ENCODE results near the gene PSMD9.

PSMD9 gene

GRCh38 chr12:121946313-121947025, 57.9 kb downstream of the PSMD9 start:
- H3K4me3 ChIP-seq (ENCODE audit: low read length): no peak overlapping the region
- TF ChIP-seq CTCF (conservative IDR thresholded peaks at IDR 0.05; ENCODE audit: low read length): no peak
- no peak for DNase-seq (ENCODE audit: low read depth)

GRCh38 chr12:121947981-121948380, 59.4 kb downstream of the PSMD9 start:
- DNase-seq (ENCODE audit: low read depth): no peak
- H3K4me3 ChIP-seq (ENCODE audit: low read length): no peak overlapping the region
- TF ChIP-seq CTCF (conservative IDR thresholded peaks at IDR 0.05; ENCODE audit: low read length): no peak

GRCh38 chr12:121949648-121950397, 61.2 kb downstream of the PSMD9 start:
- DNase-seq (ENCODE audit: low read depth): peak; percentile 85
- no peak for TF ChIP-seq CTCF (conservative IDR thresholded peaks at IDR 0.05; ENCODE audit: low read length)
- H3K4me3 ChIP-seq (ENCODE audit: low read length): no peak overlapping the region

- H3K4me3 ChIP-seq (ENCODE audit: low read length): no peak overlapping the region
- DNase-seq (ENCODE audit: low read depth): no peak
- no peak for TF ChIP-seq CTCF (conservative IDR thresholded peaks at IDR 0.05; ENCODE audit: low read length)
These were observed 64.6 kb downstream of the PSMD9 start for GRCh38 chr12:121953117-121953692.

- no peak for DNase-seq (ENCODE audit: low read depth)
- no peak for TF ChIP-seq CTCF (conservative IDR thresholded peaks at IDR 0.05; ENCODE audit: low read length)
- no peak overlapping the region for H3K4me3 ChIP-seq (ENCODE audit: low read length)
These were observed 65.1 kb downstream of the PSMD9 start for GRCh38 chr12:121953695-121954094.

- peak; percentile 29 for DNase-seq (ENCODE audit: low read depth)
- peak; percentile 69 for TF ChIP-seq CTCF (conservative IDR thresholded peaks at IDR 0.05; ENCODE audit: low read length)
- H3K4me3 ChIP-seq (ENCODE audit: low read length): no peak overlapping the region
These were observed 67.0 kb downstream of the PSMD9 start for GRCh38 chr12:121955258-121956237.
